ENCODE data around the gene SLC16A4. TPM values are rescaled to one million over a fixed set of nuclear protein-coding genes. Genes with fewer than 3 reads are reported as not detected.
"Not testable (repeated sequence)": the region's sequence is repeated elsewhere in the genome, so short reads cannot be mapped to it uniquely, and the experiment has no call there.

SLC16A4 gene
- total RNA-seq, 4 donors from 2014 or later: 0.88 to 4.5 (median 4.2) TPM; not detected in 1

DNA sequence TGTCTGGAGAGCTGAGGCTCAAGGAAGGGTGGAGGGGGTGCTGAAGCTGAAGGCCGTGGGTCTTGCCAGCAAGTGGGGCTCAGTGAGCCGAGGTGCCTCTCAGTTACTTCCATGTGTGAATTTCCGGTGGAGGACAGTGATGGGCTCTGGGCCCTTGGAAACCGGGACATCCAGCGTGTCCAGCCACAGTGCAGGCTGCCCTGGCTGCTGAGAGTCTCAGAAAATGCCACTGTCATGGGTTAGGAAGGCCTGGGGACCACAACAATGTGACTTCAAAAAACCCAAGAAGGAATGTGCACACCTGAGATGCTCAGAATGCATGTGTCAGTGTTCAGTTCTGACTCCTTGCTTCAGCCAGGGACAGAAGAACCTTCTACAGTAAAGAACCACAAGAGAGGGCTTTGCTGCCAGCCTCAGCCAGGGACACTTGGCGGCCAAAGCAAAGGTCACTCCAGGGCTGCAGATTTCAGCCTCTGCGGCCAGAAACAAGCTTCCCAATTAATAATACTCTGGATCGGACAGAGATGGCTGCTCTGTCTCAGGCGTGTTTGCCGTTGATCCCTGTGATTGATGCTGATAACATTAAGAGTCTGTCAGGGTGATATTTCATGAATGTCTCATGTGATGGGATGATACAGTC is 29.3 kb upstream of the SLC16A4 start:
- H3K27me3 ChIP-seq: no peaks in the 10 kb centered on the region
- no peak overlapping the region for H3K4me3 ChIP-seq
- DNase-seq: no peak
- H3K36me3 ChIP-seq: no peaks in the 10 kb centered on the region
- no peaks in the 10 kb centered on the region for H3K9me3 ChIP-seq
- no peak overlapping the region for H3K27ac ChIP-seq
- 87 to 89% methylated on average over 5 to 10 of the region's 10 CpGs for WGBS, 2 donors
- intact Hi-C loops (cut with DNase I): no loop called here
- H3K4me1 ChIP-seq: peaks cover 0 to 2% (median 0%) of the 10 kb centered on the region in 3 donors
- TF ChIP-seq, protein P1, sequence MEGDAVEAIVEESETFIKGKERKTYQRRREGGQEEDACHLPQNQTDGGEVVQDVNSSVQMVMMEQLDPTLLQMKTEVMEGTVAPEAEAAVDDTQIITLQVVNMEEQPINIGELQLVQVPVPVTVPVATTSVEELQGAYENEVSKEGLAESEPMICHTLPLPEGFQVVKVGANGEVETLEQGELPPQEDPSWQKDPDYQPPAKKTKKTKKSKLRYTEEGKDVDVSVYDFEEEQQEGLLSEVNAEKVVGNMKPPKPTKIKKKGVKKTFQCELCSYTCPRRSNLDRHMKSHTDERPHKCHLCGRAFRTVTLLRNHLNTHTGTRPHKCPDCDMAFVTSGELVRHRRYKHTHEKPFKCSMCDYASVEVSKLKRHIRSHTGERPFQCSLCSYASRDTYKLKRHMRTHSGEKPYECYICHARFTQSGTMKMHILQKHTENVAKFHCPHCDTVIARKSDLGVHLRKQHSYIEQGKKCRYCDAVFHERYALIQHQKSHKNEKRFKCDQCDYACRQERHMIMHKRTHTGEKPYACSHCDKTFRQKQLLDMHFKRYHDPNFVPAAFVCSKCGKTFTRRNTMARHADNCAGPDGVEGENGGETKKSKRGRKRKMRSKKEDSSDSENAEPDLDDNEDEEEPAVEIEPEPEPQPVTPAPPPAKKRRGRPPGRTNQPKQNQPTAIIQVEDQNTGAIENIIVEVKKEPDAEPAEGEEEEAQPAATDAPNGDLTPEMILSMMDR (IDR thresholded peaks at IDR 0.05): no peak
- no peak for TF ChIP-seq POLR2A (IDR thresholded peaks at IDR 0.05)

DNA sequence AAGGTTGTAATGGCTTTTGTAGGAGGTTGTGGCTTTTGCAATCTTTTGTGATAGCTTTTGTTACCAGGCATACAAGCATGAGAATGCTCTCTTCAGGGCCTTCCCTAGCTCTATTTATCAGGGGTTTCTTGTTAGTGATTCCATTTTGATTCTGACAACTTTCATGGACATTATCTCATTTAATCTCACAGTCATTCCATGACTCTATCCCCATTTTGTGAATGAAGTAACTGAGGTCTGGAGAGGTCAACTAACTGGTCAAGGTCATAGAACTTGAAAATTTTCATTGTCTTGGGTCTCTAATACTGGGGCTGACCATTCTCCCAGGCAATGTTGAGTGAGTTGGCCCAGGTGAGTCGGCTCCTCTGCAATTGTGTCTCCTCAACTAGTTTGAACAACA is 27.9 kb upstream of the SLC16A4 start:
- WGBS, 2 donors: 86 to 88% methylated on average over 1 of the region's 1 CpG
- Histone ChIP-seq H3K27ac (no peak overlapping the region), H3K4me1 (no peaks in the 10 kb centered on the region), H3K9me3 (no peaks in the 10 kb centered on the region), H3K27me3 (no peaks in the 10 kb centered on the region), H3K36me3 (no peaks in the 10 kb centered on the region), H3K4me3 (no peak overlapping the region)
- DNase-seq: no peak
- intact Hi-C loops (cut with DNase I): no loop called here
- TF ChIP-seq, protein P1 (IDR thresholded peaks at IDR 0.05): no peak
- no peak for TF ChIP-seq POLR2A (IDR thresholded peaks at IDR 0.05)

- not testable (repeated sequence) for H3K4me3 ChIP-seq, H3K27ac ChIP-seq, H3K27me3 ChIP-seq, H3K9me3 ChIP-seq, DNase-seq, H3K4me1 ChIP-seq, H3K36me3 ChIP-seq
- intact Hi-C loops (cut with DNase I): loop anchor here (2.0 to 5.0 kb wide), 2 partner anchors 44 to 84 kb away; no protein-coding TSS in a partner anchor
- WGBS, 2 donors: 82 to 83% methylated on average over 1 of the region's 1 CpG
Observed at GRCh38 chr1:110413045-110413444, 22.2 kb upstream of the SLC16A4 start.

- Histone ChIP-seq H3K4me1 (peaks cover 0 to 11% (median 5%) of the 10 kb centered on the region in 3 donors), H3K9me3 (no peaks in the 10 kb centered on the region), H3K4me3 (no peak overlapping the region), H3K36me3 (no peaks in the 10 kb centered on the region), H3K27me3 (no peaks in the 10 kb centered on the region), H3K27ac (no peak overlapping the region)
- no peak for DNase-seq
- TF ChIP-seq, protein P1 (IDR thresholded peaks at IDR 0.05): peak in 5 of 6 experiments; percentile 70 to 85 (median 78)
- no peak for TF ChIP-seq POLR2A (IDR thresholded peaks at IDR 0.05)
- intact Hi-C loops (cut with DNase I): loop anchor here (2.0 to 5.0 kb wide), 2 partner anchors 45 to 84 kb away; no protein-coding TSS in a partner anchor
- WGBS, 2 donors: 17 to 23% methylated on average over 4 of the region's 4 CpGs
Observed at GRCh38 chr1:110412576-110412975, 21.8 kb upstream of the SLC16A4 start.

DNA sequence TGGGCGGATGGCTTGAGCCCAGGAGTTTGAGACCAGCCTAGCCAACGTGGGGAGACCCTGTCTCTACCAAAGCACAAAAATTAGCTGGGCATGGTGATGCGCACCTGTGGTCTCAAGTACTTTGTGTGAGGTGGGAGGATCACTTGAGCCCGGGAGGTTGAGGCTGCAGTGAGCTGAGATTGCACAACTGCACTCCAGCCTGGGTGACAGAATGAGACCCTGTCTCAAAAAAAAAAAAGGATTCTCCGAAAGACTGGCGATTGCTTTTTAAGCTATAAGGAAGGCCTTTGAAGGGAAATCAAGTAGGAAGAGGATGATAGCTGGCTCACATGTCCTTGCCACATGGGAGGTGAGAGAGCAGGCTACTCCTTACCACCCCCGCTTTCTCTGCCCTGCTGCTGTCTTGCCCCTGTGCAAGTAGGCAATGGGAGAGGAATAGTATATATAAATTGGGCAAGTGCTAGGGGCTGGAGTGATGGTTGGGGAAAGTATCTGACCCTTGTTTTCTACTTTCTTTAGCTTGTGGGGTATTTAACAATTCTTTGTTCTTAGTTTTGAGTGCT is 20.4 kb upstream of the SLC16A4 start:
- H3K36me3 ChIP-seq: no peaks in the 10 kb centered on the region
- DNase-seq: no peak
- intact Hi-C loops (cut with DNase I): loop anchor here (5.0 kb wide), 1 partner anchor 46 kb away; no protein-coding TSS in a partner anchor
- no peaks in the 10 kb centered on the region for H3K27me3 ChIP-seq
- 86 to 88% methylated on average over 3 to 7 of the region's 7 CpGs for WGBS, 2 donors
- H3K9me3 ChIP-seq: no peaks in the 10 kb centered on the region
- TF ChIP-seq, protein P1 (IDR thresholded peaks at IDR 0.05): no peak
- no peak for TF ChIP-seq POLR2A (IDR thresholded peaks at IDR 0.05)
- H3K27ac ChIP-seq: no peak overlapping the region
- H3K4me1 ChIP-seq: peaks cover 4 to 18% (median 9%) of the 10 kb centered on the region in 3 donors
- no peak overlapping the region for H3K4me3 ChIP-seq
